Measurements from ENCODE around the gene ERC1. TPM values are rescaled to one million over a fixed set of nuclear protein-coding genes. Genes with fewer than 3 reads are reported as not detected.

ERC1 gene
- total and polyA plus RNA-seq, 9 of the 15 experiments (the other 6 are each of a cell fraction or from before 2014, with no cell fraction given) = 0.74 to 11.8 (median 4.8) TPM

GRCh38 chr12:1465990-1466389, 475.0 kb downstream of the ERC1 start:
- no peaks in the 10 kb centered on the region for H3K9me1 ChIP-seq (ENCODE audit: control insufficient read depth, insufficient read depth, low read length)
- TF ChIP-seq ZNF121 (CRISPR knock-in tag; conservative IDR thresholded peaks at IDR 0.05) (no peak), BHLHE40 (IDR thresholded peaks at IDR 0.05; ENCODE audit: low read length) (no peak)
- no peaks in the 10 kb centered on the region for H4K20me1 ChIP-seq (replicated peaks; ENCODE audit: control insufficient read depth, insufficient read depth, low read length)
- H2AFZ ChIP-seq (ENCODE audit: low read depth, low read length) = no peak overlapping the region
- CTCF ChIA-PET (ENCODE audit: low intra/inter-chr PET ratio) = no interaction called here
- H3K9ac ChIP-seq (ENCODE audit: insufficient read depth in 1 of 2, low read depth in 2 of 2, low read length in 2 of 2) = no peak overlapping the region
- H3K27ac ChIP-seq (ENCODE audit: extremely low read depth, low read depth, low read length) = no peak overlapping the region
- H3K79me2 ChIP-seq (ENCODE audit: control insufficient read depth, insufficient read depth, low read length) = no peaks in the 10 kb centered on the region
- H3K4me1 ChIP-seq (replicated peaks in 1 of 2; ENCODE audit: control insufficient read depth in 2 of 2, insufficient read depth in 2 of 2, low read length in 2 of 2) = peaks cover 0 to 16% of the 10 kb centered on the region in 2 experiments; a peak in 3 of 5 replicates
- DNase-seq (ENCODE audit: extremely low read depth in 1 of 4, low spot score in 3 of 4) = no peak
- no peak overlapping the region for H3K4me3 ChIP-seq
- no peaks in the 10 kb centered on the region for H3K27me3 ChIP-seq (ENCODE audit: control insufficient read depth in 2 of 2, insufficient read depth in 2 of 2, low read length in 2 of 2)
- no TSS peak for BruUV-seq (replicated peaks)
- POLR2A ChIA-PET = no interaction called here
- H3K4me2 ChIP-seq (ENCODE audit: insufficient read depth, low read length) = no peak overlapping the region
- no peak for ATAC-seq
- 75% methylated on average over 4 of the region's 11 CpGs for WGBS (ENCODE audit: insufficient coverage, low coverage, missing lambda C conversion rate)
- in situ Hi-C loops (cut with MboI) = no loop called here
- no peaks in the 10 kb centered on the region; the same call in 1 of the 2 replicates for H3K9me3 ChIP-seq (replicated peaks; ENCODE audit: control insufficient read depth, insufficient read depth, low read depth, low read length)
- intact Hi-C loops (cut with micrococcal nuclease) = no loop called here
- H3K36me3 ChIP-seq (ENCODE audit: control insufficient read depth, insufficient read depth, low read length) = no peaks in the 10 kb centered on the region
- no peak for FAIRE-seq

- H3K4me2 ChIP-seq (ENCODE audit: insufficient read depth, low read length) = no peak overlapping the region
- H3K9me1 ChIP-seq (ENCODE audit: control insufficient read depth, insufficient read depth, low read length) = no peaks in the 10 kb centered on the region
- ChIA-PET CTCF (ENCODE audit: low intra/inter-chr PET ratio) (no interaction called here), POLR2A (no interaction called here)
- H4K20me1 ChIP-seq (replicated peaks; ENCODE audit: control insufficient read depth, insufficient read depth, low read length) = no peaks in the 10 kb centered on the region
- FAIRE-seq = no peak
- DNase-seq (ENCODE audit: extremely low read depth in 1 of 4, low spot score in 3 of 4) = no peak
- intact Hi-C loops (cut with micrococcal nuclease) = no loop called here
- no peaks in the 10 kb centered on the region for H3K27me3 ChIP-seq (ENCODE audit: control insufficient read depth in 2 of 2, insufficient read depth in 2 of 2, low read length in 2 of 2)
- H3K79me2 ChIP-seq (ENCODE audit: control insufficient read depth, insufficient read depth, low read length) = no peaks in the 10 kb centered on the region
- H3K27ac ChIP-seq (ENCODE audit: extremely low read depth, low read depth, low read length) = no peak overlapping the region
- no peaks in the 10 kb centered on the region for H3K36me3 ChIP-seq (ENCODE audit: control insufficient read depth, insufficient read depth, low read length)
- WGBS (ENCODE audit: insufficient coverage, low coverage, missing lambda C conversion rate) = 72% methylated on average over 4 of the region's 5 CpGs
- no peak overlapping the region for H3K4me3 ChIP-seq
- no TSS peak for BruUV-seq (replicated peaks)
- in situ Hi-C loops (cut with MboI) = no loop called here
- H2AFZ ChIP-seq (ENCODE audit: low read depth, low read length) = no peak overlapping the region
- H3K9me3 ChIP-seq (replicated peaks; ENCODE audit: control insufficient read depth, insufficient read depth, low read depth, low read length) = no peaks in the 10 kb centered on the region
- H3K4me1 ChIP-seq (replicated peaks in 1 of 2; ENCODE audit: control insufficient read depth in 2 of 2, insufficient read depth in 2 of 2, low read length in 2 of 2) = peaks cover 0 to 16% of the 10 kb centered on the region in 2 experiments; a peak in 3 of 5 replicates
- ATAC-seq = no peak
- no peak overlapping the region for H3K9ac ChIP-seq (ENCODE audit: insufficient read depth in 1 of 2, low read depth in 2 of 2, low read length in 2 of 2)
- no peak for TF ChIP-seq CGGBP1 (CRISPR knock-in tag; IDR thresholded peaks at IDR 0.05)
- no peak for TF ChIP-seq TFE3 (CRISPR knock-in tag; IDR thresholded peaks at IDR 0.05)
- TF ChIP-seq ZNF695 (CRISPR knock-in tag; IDR thresholded peaks at IDR 0.05) = no peak
- no peak for TF ChIP-seq UBTF (IDR thresholded peaks at IDR 0.05; ENCODE audit: borderline replicate concordance in 1 of 2, low read depth in 2 of 2, low read length in 2 of 2)
- TF ChIP-seq ZNF175 (CRISPR knock-in tag; IDR thresholded peaks at IDR 0.05; ENCODE audit: low read depth) = no peak
Measured at GRCh38 chr12:1466481-1467154, 475.6 kb downstream of the ERC1 start.

Data from K562 (cell line).